Stimulated activated CD8-positive, alpha-beta memory T cell treated with anti-CD3 and anti-CD28 coated beads, Interleukin-7, amount 100 ng/mL, for 48 hours (primary cell): ENCODE measurements around the gene PMEL.
"Not testable (repeated sequence)": the region's sequence is repeated elsewhere in the genome, so short reads cannot be mapped to it uniquely, and the experiment has no call there.

Experiments
- DNase-seq, 2 donors: peaks; one replicate each; pipeline ENCODE4 v3.0.0-alpha.2; 2020; ENCODE audit warnings: low read depth in 1 of 2; ENCODE audit errors: extremely low read depth in 1 of 2

PMEL gene

DNA sequence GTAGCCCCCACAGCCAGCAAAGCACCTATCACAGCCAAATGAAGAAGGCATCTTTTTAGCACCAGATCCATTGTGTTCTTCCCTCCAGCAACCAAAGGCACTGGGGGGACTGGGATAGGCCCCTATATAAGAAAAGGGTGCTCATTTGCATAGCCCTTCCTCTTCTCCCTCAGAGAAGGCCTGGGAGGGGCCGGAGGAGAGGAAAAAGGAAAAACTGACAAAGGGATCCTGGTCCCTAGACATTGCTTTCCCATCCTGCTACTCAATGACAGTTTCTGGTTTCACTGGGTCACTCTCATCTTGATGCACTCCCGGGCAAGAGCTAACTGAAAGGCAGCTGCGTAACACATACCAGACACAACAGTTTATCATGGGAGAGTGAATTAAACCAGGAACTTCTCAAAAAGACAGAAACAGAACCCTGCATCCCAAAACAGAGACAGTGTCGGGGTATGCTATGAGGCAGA lies at the start of gene PMEL:
Gene PMEL (minus strand): TSS at position 102 of the 467 bp plus-strand sequence. CDS start 31 bp downstream, at position 71.
- no peak for DNase-seq

- DNase-seq: no peak
These were observed 48.4 kb upstream of the PMEL start for GRCh38 chr12:56014205-56014604.

DNA sequence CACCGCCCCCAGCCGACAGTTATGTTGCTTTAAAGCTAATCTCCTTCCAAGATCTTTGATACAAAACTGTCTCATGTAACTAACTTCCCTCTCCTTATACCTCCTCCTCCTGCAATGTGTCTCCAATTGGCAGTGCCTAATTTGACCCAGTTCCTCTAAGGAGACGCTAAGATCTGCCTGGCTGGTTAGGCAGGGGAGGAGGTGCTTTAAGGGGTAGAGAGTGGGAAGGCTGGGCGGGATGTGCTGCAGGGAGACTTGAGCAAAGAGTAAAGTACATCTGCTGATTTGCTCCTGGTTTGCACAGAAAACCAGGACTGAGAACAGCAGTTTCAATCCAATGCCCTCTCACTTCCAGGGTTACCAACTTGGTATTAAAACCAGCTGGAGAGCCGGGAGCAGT lies 47.6 kb upstream of the PMEL start:
- DNase-seq: no peak

DNA sequence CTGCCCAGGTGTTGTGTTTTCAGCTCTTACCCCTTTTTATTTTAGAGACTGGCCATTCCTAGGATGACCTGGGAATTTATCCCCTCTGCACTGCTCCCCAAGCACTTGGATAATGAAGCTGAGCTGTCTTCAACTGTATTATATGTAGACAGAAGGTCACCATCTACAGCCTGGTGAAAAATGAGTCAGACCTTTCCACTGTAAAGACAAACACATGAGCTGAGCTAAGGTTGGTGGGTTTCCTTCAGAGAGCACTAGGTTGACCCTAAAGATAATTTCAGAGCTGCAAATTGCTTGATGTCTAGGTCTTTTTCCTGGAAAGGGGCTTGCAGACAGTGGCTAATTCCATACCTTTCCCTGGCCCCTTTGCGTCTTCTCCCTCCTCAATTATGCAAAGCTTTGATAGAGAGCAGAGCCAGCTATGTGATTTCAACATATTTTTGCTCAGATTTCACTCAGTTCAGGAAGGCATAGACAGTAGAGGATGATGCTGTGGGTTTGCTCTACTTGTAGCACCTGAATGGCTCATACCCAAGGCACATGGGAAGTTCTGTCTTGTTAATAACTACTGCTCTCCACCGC lies 45.8 kb upstream of the PMEL start:
- DNase-seq: no peak

DNA sequence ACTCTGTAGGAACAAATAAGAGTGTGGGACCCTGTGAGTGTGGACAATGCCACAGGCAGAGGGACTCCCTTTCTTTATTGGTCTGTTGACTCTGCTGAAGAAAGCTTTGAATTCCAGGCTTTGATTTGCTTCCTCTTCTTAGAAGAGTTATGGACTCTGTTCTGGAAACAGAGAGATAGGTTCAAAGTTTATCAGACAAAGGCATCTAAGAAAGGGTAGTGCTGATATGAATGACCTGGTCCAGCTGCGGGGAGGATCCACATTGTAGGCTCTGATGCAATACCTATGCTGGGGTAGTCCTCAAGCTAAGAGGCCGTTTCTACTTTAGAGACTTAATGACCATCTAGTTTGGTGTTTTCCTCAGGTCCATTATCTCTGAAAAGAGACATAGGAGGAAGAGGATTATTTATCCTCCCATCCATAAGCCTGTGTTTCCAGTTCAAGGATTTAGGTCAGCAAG lies 44.3 kb upstream of the PMEL start:
- DNase-seq: no peak

DNA sequence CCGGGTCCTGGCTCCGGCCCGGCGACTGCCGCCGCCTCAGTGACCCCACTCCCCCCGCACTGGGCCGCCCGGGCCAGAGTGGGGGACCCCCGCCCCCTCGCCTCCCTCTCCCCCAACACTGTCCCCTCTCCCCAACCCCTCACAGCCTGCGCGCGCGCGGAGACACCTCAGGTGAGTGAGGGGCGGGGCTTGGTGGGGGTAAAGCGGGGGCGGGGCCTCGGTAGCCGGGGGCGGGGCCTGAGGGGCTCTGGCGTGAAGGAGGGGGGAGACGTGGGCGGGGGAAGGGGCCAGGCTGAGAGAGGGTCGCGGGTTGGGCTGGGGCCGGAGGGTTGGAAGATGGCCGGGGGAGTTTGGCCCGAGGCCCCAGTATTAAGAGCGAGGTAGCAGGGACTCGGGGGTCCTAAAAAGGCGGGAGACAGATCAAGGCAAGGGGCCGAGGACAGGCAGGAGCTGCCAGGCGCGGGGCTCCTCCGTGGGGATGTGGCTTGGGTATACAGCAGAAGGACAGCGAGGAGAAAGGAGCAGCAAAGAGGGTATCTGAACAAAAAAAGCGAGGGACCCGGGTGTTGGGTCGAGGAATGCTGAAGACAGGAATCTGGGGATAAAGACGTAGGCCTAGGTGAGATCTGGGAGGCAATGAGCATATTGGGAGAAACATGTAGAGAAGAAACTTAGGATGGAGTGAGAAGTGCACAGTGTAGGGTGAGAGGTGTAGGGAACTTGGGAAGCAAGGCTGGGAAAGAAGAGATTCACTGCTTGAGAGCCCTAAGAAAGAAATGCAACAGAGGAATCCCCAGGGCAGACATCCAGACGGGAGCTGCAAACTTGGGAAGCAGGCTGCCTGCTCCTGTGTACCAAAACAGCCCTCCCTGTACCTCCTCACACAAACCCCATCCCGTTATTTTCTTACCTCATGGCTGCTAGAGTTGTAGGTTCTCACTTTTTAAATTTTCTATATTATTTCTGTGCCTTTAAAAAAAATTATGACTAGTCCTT lies 42.0 kb upstream of the PMEL start:
- DNase-seq: no peak

DNA sequence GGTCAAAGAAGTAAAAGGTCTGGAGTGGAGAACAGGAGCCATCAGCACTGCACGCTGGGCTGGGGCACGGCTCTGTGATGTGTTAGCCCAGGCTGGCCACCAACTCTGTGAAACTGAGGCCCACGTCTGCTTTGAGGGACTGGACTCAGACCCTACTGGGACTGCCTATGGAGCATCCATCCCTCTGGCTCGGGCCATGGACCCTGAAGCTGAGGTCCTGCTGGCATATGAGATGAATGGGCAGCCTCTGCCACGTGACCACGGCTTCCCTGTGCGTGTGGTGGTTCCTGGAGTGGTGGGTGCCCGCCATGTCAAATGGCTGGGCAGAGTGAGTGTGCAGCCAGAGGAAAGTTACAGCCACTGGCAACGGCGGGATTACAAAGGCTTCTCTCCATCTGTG lies 38.4 kb upstream of the PMEL start:
- no peak for DNase-seq

DNA sequence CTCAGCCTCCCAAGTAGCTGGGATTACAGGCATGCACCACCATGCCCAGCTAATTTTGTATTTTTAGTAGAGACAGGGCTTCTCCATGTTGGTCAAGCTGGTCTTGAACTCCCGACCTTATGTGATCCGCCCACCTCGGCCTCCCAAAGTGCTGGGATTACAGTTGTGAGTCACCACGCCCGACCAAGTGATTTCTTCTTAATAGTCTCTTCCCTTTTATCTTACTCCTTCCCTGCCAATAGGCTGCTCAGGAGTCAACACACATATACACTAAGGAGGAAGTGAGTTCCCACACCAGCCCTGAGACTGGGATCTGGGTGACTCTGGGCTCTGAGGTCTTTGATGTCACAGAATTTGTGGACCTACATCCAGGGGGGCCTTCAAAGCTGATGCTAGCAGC lies 37.5 kb upstream of the PMEL start:
- not testable (repeated sequence) for DNase-seq

GRCh38 chr12:56001487-56002100 lies 35.8 kb upstream of the PMEL start:
- no peak for DNase-seq

DNA sequence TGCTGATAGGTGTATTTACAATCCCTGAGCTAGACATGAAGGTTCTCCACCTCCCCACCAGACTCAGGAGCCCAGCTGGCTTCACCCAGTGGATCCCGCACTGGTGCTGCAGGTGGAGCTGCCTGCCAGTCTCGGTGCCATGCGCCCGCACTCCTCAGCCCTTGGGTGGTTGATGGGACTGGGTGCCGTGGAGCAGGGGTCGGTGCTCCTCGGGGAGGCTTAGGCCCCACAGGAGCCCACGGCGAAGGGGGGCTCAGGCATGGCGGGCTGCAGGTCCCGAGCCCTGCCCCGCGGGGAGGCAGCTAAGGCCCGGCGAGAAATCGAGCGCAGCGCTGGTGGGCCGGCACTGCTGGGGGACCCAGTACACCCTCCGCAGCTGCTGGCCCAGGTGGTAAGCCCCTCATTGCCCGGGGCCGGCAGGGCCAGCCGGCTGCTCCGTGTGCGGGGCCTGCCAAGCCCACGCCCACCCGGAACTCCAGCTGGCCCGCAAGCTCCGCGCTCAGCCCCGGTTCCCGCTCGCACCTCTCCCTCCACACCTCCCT lies 34.2 kb upstream of the PMEL start:
- not testable (repeated sequence) for DNase-seq

DNA sequence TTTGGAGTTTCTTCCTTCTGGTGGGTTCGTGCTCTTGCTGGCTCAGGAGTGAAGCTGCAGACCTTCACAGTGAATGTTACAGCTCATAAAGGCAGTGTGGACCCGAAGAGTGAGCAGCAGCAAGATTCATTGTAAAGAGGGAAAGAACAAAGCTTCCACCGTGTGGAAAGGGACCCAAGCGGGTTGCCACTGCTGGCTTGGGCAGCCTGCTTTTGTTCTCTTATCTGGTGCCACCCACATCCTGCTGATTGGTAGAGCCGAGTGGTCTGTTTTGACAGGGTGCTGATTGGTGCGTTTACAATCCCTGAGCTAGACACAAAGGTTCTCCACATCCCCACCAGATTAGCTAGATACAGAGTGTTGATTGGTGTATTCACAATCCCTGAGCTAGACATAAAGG lies 33.7 kb upstream of the PMEL start:
- DNase-seq: not testable (repeated sequence)

DNA sequence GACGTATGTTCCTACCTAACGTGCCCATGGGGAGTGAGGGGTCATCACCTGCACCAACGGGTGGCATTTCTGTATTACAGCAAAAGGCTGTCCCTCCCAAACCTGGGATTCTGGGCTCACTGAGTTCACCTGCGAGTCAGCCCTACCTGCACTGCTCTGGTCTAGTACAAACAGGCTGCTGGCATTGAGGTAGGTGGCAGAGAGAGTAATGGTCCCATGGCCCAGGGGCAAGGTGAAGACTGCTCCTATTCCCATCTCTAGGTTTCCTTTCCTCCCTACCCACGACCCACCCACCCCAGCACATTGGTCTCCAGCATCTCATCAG lies 31.7 kb upstream of the PMEL start:
- no peak for DNase-seq

GRCh38 chr12:55996715-55997534 lies 31.1 kb upstream of the PMEL start, which contains the start of gene SUOX:
Gene SUOX (plus strand): TSS chr12:55997276. CDS start chr12:56002222, 4,946 bp downstream.
- DNase-seq: no peak

- peak in 1 of 2 donors; percentile 37 for DNase-seq
These were observed 30.4 kb upstream of the PMEL start for GRCh38 chr12:55996201-55996714.

DNA sequence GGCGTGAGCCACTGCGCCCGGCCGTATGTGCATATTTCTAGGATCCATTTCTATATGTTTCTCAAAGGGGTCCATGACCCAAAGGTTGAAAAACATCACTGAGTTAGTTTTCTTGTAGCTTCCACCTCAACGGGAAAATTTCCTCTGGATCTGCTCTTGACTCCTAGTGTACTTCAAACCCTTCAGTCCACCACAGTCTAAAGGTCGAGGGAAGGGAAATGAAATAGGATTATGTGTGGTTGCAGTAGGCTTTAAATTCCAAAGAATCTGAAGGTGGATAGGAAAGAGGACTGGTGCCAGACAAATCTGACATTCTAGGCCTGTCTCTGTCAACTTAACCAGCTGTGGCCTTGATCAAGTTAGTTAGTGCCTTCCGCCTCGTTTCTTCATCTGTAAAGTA lies 29.5 kb upstream of the PMEL start:
- no peak for DNase-seq

DNA sequence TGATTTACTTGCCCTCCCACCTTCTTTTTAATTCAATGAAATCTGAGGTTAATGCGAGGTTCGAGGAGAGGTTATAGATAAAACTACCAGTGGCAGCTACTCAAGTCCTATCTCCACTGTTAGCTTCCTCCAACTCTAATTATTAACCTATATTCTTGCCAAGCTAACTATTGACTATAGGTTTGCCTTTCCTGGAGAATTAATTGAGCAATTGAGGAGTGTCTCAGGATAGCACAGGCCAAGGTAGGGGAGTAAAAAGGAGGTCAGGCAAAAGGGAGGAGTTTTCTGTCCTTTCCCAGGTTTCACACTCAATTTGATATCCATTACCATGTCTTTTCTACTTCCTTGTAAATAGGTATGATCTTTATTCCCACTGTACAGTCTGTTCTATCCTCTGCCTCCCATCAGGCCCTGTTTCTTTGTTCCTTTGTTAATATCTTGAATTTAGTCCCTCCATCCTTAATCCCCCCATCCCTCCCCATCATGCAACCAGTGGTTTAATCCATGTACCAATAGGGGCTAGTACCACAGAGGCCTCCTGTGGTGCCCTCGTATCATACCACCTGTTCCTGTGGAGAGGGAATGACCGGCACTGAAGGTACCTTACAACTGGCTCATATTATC lies 27.5 kb upstream of the PMEL start:
- no peak for DNase-seq

- no peak for DNase-seq
These were observed 25.3 kb upstream of the PMEL start for GRCh38 chr12:55991110-55991509.

DNA sequence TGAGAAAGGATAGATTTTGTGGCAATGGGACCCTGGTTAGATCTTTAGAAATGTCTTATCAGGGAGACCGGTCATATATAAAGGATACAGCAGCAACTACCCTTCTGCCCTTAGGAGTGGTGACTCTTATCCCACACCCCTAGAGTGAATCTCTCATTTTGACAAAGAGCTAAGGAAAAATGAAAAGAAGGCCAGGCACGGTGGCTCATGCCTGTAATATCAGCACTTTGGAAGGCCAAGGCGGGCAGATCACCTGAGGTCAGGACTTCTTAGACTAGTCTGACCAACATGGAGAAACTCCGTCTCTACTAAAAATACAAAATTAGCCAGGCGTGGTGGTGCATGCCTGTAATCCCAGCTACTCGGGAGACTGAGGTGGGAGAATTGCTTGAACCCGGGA lies 20.1 kb upstream of the PMEL start:
- not testable (repeated sequence) for DNase-seq

DNA sequence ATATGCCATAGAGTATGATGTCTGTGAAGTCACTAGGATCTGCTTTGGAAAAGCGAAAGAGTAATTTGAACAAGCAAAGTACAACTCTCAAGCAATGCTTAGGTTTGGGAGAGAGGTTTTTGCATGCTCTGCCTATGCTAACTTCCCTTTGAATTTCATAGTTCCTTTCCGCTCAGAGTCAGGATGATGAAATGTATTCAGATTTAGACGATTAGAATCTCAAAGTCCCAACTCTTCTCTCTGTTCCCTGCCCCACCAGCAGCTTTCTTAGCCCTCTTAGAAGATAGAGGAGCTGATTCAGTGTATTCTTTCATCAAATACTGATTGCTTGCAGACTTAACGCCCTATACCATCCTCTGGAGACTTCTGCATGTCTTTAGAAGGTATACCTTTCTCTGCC lies 19.5 kb upstream of the PMEL start:
- no peak for DNase-seq

GRCh38 chr12:55984861-55985260 lies 19.0 kb upstream of the PMEL start:
- no peak for DNase-seq
